Endothelial cell of umbilical vein (primary cell): Measurements from ENCODE around the gene TRIM71.

Experiments
- CTCF ChIP-seq, 2 donors: IDR thresholded peaks; 1 replicate in 1 of 2; 2 replicates in 1 of 2; pipeline ENCODE4 v1.5.1; 2011; ENCODE audit warnings: low read length in 2 of 2, mild to moderate bottlenecking in 2 of 2, moderate library complexity in 2 of 2, control low read depth in 1 of 2, inconsistent platforms in 1 of 2, low read depth in 1 of 2; ENCODE audit not compliant: insufficient read depth in 1 of 2; ENCODE audit errors: extremely low read depth in 1 of 2
- JUN ChIP-seq: IDR thresholded peaks from 2 replicates; pipeline ENCODE4 v1.6.1; 2011; ENCODE audit warnings: borderline replicate concordance, low read depth; ENCODE audit not compliant: insufficient read length, insufficient read depth

GRCh38 chr3:32876920-32877319 is 59.1 kb downstream of the TRIM71 start:
- TF ChIP-seq JUN (no peak), CTCF (IDR thresholded peaks at IDR 0.05; ENCODE audit: extremely low read depth in 1 of 2, insufficient read depth in 1 of 2, low read depth in 1 of 2, low read length in 2 of 2) (no peak)
